GM03348 (cell line): ENCODE measurements around the gene HSF2.

ENCODE experiments used
- DNase-seq: peaks from one replicate; pipeline ENCODE4 v3.0.0; 2012; ENCODE audit warnings: low spot score

The HSF2 gene, protein sequence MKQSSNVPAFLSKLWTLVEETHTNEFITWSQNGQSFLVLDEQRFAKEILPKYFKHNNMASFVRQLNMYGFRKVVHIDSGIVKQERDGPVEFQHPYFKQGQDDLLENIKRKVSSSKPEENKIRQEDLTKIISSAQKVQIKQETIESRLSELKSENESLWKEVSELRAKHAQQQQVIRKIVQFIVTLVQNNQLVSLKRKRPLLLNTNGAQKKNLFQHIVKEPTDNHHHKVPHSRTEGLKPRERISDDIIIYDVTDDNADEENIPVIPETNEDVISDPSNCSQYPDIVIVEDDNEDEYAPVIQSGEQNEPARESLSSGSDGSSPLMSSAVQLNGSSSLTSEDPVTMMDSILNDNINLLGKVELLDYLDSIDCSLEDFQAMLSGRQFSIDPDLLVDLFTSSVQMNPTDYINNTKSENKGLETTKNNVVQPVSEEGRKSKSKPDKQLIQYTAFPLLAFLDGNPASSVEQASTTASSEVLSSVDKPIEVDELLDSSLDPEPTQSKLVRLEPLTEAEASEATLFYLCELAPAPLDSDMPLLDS

DNA sequence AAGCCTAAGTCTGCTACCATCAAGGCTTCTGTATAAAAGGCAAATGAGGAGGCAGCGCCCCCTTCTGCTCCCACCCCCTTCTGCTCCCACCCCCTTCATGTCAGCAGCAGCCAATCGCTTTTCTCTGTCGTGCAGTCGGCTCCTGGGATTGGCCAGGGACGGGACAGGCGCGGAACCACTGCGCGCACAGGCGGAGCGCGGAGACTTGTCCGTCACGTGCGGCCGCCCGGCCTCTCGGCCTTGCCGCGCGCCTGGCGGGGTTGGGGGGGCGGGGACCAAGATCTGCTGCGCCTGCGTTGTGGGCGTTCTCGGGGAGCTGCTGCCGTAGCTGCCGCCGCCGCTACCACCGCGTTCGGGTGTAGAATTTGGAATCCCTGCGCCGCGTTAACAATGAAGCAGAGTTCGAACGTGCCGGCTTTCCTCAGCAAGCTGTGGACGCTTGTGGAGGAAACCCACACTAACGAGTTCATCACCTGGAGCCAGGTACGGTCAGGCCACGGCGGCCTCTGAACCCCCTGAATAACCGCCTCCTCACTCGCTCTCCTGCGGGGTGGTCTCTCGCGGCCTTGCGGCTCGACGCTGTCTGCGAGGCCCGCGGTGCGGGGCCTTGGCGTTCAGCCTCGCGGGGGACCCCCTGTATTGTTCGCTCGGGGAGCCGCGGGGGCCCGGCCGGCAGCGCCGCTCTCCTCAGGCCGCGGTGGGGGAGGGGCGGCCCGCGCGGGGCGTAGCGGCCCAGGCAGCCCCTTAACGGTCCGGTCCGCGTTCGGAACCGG is at the start of gene HSF2:
Gene HSF2 (plus strand): TSS at position 305 of the 773 bp plus-strand sequence. CDS start 86 bp downstream, at position 391.
- peak; percentile 98 for DNase-seq

- DNase-seq = no peak
Measured at GRCh38 chr6:122352981-122353664, 46.3 kb upstream of the HSF2 start.

DNA sequence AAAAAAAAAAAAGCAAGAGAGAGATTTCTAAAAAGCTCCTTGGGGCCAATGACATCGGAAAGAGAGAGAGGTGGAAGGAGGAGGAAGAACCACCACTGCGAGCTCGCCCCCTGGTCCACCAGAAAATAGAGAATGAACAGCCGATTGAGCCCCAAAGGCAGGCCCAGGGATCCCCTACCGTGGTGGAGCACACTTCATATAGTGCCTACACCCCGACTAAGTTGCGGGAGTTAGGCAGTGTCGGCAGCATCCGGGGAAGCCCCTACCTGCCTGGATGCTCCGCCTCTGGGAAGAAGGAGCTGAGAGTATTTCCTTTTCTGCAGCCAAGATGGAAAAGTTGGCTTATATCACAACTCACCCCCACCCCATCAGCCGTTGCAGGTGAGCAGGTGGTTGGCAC is 38.6 kb upstream of the HSF2 start:
- DNase-seq = no peak

DNA sequence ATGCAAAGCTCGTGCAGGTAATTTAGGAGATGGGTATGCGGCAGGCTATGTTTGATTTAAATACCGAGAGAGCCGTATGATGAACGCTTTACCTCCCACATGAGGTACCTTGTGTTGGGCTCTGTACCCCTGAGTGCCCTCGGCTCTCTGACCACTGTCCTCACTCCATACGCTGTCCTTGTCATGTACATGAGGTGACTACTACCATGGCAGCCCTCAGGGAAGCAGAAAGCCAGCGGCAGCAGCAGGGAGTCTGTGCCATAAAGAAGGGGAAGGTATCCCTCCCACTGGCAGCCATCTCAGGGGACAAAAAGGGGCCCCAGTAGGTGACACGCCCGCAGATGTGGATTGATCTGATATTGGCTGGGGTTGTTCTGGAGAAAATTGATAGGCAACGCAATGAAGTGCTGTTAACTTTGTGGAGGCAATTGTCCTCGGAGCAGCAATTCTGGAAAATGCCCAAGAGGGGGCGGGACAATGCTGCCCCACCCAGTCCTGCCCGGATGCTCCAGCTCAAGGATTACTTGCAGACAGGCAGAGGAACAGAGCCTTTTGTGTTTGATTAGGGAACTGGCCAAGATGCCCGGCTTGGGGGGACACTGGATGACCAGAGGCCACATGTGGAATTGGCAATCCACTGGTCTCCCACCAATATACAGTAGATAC is 38.0 kb upstream of the HSF2 start:
- no peak for DNase-seq

GRCh38 chr6:122363769-122364483 is 35.5 kb upstream of the HSF2 start:
- DNase-seq = no peak

- no peak for DNase-seq
Measured at GRCh38 chr6:122365775-122366403, 33.6 kb upstream of the HSF2 start.

GRCh38 chr6:122367171-122367570 is 32.3 kb upstream of the HSF2 start:
- no peak for DNase-seq

DNA sequence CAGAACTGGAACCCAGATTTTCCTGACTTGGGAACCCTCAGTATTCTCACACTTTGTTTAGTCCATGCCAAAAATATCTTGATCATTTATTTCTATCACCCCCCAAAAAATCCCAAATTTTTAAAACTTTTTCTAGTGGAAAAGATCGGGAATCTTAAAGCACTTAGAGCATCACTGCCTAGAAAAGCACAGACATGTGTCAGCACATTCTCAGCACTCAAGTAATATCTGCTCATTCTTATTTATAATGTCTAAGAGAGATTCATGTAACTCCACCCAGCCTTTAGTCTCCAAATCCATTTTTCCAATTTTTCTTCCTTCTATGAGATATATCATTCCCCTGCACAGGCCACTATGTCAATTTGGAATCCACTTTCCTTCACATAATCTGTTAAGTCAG is 29.9 kb upstream of the HSF2 start:
- DNase-seq = no peak

GRCh38 chr6:122372647-122373046 is 26.8 kb upstream of the HSF2 start:
- peak; percentile 7 for DNase-seq

DNA sequence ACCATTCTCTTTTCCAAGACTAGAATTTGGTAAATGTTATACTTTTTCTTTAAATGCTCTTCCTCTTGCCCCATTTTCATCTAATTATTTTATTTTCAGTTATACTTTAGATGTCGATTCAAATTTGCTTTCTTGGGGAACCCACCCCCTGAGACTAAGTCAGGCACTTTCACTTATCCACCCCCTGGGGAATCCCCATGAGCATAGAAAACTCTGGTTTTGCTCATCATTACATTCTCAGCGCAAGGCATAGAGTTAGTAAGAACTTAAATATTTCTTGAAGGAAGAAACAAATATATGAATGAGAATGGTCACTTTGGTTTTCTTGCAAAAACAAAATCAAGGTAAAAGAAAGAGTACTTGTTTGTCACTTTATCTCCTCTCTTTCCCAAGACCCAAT is 25.1 kb upstream of the HSF2 start:
- DNase-seq = no peak

DNA sequence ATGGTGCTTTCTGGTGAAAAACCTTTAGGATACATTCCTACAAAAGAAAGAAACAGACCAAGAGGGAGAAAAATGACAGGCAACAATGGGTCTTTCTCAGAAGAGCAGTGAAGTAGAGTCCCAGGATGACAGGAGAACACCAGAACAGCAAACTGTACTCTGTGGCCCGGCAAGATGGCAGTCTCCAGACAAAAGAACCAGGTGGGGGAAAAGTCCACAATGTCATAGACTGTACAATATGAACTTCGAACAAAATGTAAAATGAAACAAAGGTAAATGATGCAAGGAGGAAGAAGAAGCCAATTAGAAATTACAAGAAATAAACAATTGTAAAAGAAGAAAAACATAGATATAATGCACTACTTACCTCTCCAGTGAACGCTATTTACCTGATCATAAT is 23.2 kb upstream of the HSF2 start:
- no peak for DNase-seq

GRCh38 chr6:122381494-122382265 is 17.8 kb upstream of the HSF2 start:
- peak; percentile 69 for DNase-seq

DNA sequence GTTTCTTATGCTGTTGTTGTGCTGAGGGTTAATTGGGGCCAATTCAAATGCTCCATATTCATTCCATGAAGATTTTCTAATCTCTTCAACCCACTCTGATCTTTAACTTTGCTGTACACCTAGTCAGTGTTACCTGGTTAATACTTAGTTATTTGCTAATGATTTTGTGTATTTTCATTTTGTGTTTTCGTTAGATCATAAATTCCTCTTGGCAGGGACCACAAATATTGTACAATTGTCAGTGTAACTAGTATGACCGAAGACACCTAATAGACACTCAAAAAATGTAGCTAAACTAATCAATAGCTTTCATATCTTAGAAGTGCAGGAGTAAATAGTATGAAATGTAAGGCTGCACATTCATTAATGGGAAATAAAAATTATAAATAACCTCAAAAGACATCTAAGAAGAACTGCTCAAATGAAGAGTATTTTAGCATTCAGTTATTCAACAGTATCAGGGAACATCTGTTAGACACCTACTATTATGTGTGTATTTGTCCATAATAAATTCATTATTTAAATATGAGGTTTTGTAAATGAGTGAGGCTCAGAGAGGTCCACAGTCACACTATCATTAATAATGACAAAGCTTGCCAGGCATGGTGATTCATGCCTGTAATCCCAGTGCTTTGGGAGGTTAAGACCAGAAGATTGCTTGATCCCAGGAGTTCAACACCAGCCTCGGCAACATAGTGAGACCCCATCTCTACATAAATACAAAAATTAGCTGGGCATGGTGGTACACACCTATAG is 13.4 kb upstream of the HSF2 start:
- no peak for DNase-seq

- no peak for DNase-seq
Measured at GRCh38 chr6:122388945-122389344, 10.5 kb upstream of the HSF2 start.

DNA sequence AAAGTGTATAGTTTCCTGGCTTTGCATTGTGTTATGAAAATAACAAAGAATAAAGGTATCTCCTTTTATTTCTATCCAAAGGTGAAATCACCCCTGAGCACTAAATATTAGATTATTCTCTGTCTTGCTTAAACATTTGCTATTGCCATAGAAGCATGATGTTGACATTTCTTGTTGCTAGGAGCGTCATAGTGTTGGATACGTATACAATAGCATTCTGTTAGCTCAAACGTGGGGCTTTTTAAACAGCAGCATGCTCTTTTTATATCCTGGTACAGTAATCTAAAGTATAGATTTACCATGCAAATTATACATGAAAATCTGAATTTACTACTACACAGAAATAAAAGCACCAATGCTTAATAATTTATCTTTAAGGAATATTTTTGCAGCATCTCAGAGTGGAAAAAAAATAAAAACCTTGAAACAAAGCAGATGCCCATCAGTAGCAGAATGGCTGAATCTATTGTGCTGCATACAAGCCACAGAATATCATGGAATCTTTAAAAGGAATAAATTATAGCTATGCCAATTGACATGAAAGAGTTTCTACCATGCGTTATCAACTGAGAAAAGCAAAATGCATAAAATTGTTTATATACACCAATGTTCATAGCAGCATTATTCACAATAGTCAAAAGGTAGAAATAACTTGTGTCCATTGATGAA is 9.6 kb upstream of the HSF2 start:
- no peak for DNase-seq

GRCh38 chr6:122392564-122393350 is 6.7 kb upstream of the HSF2 start:
- DNase-seq = no peak

DNA sequence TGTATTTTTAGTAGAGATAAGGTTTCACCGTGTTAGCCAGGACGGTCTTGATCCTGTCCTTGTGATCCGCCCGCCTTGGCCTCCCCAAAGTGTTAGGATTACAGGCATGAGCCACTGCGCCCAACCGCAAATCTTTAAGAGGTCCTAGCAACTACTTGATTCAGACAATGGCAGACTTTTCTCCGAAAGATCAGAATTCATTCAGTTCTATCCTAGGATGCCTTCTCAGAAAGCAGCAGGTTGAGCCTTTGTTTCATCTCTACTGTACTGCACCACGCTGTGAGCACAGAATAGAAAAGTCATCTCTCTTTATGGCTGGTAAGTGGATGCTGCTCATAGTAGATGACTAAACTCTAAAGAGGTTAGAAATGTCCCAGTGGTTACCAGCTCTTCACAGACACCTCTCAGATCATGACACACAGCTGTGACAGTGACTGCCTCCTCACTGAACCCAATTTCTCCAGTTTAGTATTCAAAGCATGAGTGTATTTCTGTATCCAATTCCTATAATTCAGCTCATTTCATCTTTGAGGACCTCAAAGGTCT is 6.0 kb upstream of the HSF2 start:
- DNase-seq = no peak

DNA sequence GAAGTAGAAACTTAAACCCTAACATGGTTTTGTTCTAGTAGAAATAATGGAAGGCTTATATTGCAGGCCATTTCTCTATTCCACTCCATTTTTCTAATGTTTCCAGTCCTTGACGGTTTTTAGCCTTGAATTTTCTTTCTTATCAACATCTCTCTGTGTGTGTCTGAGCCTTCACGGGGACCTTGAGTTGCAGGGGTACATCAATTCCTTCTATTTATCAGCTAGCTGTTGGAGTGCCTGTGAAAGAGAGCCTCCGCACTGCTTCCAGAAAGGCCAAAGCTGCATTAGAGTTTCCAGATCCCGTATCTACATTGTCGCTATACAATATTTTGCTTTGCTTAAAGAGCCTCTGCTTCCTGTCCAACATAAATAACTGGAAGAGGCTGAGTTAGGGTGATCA is 5.4 kb upstream of the HSF2 start:
- DNase-seq = no peak
